ENCODE data around the gene ATXN7L2. TPM values are rescaled to one million over a fixed set of nuclear protein-coding genes. Genes with fewer than 3 reads are reported as not detected.

Gene ATXN7L2
- total and polyA plus RNA-seq, 10 of the 15 experiments (the other 5 are each of a cell fraction or from before 2014, with no cell fraction given) = 0.27 to 7.4 (median 4.9) TPM

- Histone ChIP-seq H3K36me3 (ENCODE audit: control insufficient read depth in 2 of 2, insufficient read depth in 2 of 2, low read length in 1 of 2) (peaks cover 0 to 2% of the 10 kb centered on the region in 2 experiments), H3K4me3 (peak overlapping the region; percentile 68), H3K9ac (ENCODE audit: control insufficient read depth, insufficient read depth, low read length) (peak overlapping the region; percentile 82; the same call in 1 of the 2 replicates), H3K27me3 (replicated peaks in 1 of 2; ENCODE audit: control insufficient read depth in 2 of 2, insufficient read depth in 2 of 2, low read length in 1 of 2) (peaks cover 0 to 3% of the 10 kb centered on the region in 2 experiments; a peak in 2 of 4 replicates), H3K79me2 (ENCODE audit: control insufficient read depth, insufficient read depth, low read length) (peaks cover 9% of the 10 kb centered on the region), H3K27ac (ENCODE audit: control insufficient read depth, insufficient read depth) (no peak overlapping the region), H3K9me3 (replicated peaks; ENCODE audit: control insufficient read depth, insufficient read depth, low read length) (no peaks in the 10 kb centered on the region), H3K4me2 (ENCODE audit: control insufficient read depth, insufficient read depth) (peak overlapping the region; percentile 98), H3K4me1 (ENCODE audit: control insufficient read depth, insufficient read depth, low read length) (peaks cover 10% of the 10 kb centered on the region), H2AFZ (ENCODE audit: control insufficient read depth, low read depth, low read length) (no peak overlapping the region; the same call in 1 of the 2 replicates), H4K20me1 (ENCODE audit: control insufficient read depth, insufficient read depth) (no peaks in the 10 kb centered on the region)
- ChIA-PET CTCF (interaction anchor here (1.0 to 5.7 kb wide), 7 partner anchors 9 to 202 kb away, joined by 3 to 91 read pairs (median 5); partner anchors contain the start of genes CYB561D1 and PSRC1), SMC1A (ENCODE audit: uncharacterized antibody, unreplicated experiment) (interaction anchor here (0.7 to 5.0 kb wide), 5 partner anchors 9 to 64 kb away, joined by 3 to 55 read pairs (median 3); partner anchors contain the start of genes CYB561D1 and GNAI3), POLR2A (interaction anchor here (1.2 to 4.8 kb wide), 4 partner anchors 9 to 59 kb away, joined by 3 to 26 read pairs (median 10); partner anchors contain the start of genes CYB561D1 and PSMA5), RAD21 (ENCODE audit: unreplicated experiment) (interaction anchor here (0.6 to 2.8 kb wide), 7 partner anchors 9 to 61 kb away, joined by 3 to 22 read pairs (median 4); no protein-coding TSS in a partner anchor)
- ATAC-seq (peak; percentile 9; the same call in 1 of the 3 replicates), DNase-seq (ENCODE audit: low read depth, low spot score) (no peak), FAIRE-seq (no peak)
- intact Hi-C loops (cut with micrococcal nuclease; ENCODE audit: unreplicated experiment) (no loop called here), in situ Hi-C loops (cut with MboI) (loop anchor here (5.0 kb wide), 1 partner anchor 137 kb away; no protein-coding TSS in a partner anchor)
- BruUV-seq (replicated peaks) = no TSS peak
- 0% methylated on average over 1 of the region's 3 CpGs for WGBS (ENCODE audit: insufficient coverage, insufficient replicate concordance, low lambda C conversion rate, missing lambda C conversion rate)
- TF ChIP-seq YY1 (IDR thresholded peaks at IDR 0.05; ENCODE audit: low read depth, low read length) (0 out of 2 replicates have a peak, but pooled peaks have one; percentile 27), MEF2B (IDR thresholded peaks at IDR 0.05; ENCODE audit: partially characterized antibody, poor library complexity, severe bottlenecking) (peak; percentile 79), JUNB (IDR thresholded peaks at IDR 0.05) (0 out of 2 replicates have a peak, but pooled peaks have one; percentile 17), NRF1 (conservative IDR thresholded peaks at IDR 0.05; ENCODE audit: low read depth, low read length) (no peak), EGR1 (IDR thresholded peaks at IDR 0.05; ENCODE audit: borderline replicate concordance in 1 of 2, low read depth in 2 of 2, low read length in 2 of 2) (0 out of 3 replicates have a peak, but pooled peaks of 1 of the 2 experiments have one; percentile 13)
These were observed 1.3 kb downstream of the ATXN7L2 start for GRCh38 chr1:109485001-109485400.

- POLR2A ChIA-PET = no interaction called here
- SMC1A ChIA-PET (ENCODE audit: uncharacterized antibody, unreplicated experiment) = interaction anchor here (14.4 kb wide), 1 partner anchor 44 kb away, joined by 431 read pairs; no protein-coding TSS in a partner anchor
- H3K4me2 ChIP-seq (ENCODE audit: control insufficient read depth, insufficient read depth) = no peak overlapping the region
- no TSS peak for BruUV-seq (replicated peaks)
- CTCF ChIA-PET = interaction anchor here (0.7 to 5.7 kb wide), 2 partner anchors 11 to 44 kb away, joined by 4 to 91 read pairs; no protein-coding TSS in a partner anchor
- H3K27ac ChIP-seq (ENCODE audit: control insufficient read depth, insufficient read depth) = no peak overlapping the region
- H3K27me3 ChIP-seq (replicated peaks in 1 of 2; ENCODE audit: control insufficient read depth in 2 of 2, insufficient read depth in 2 of 2, low read length in 1 of 2) = no peaks in the 10 kb centered on the region
- H3K36me3 ChIP-seq (ENCODE audit: control insufficient read depth in 2 of 2, insufficient read depth in 2 of 2, low read length in 1 of 2) = peaks cover 0 to 4% of the 10 kb centered on the region in 2 experiments
- H3K9me3 ChIP-seq (replicated peaks; ENCODE audit: control insufficient read depth, insufficient read depth, low read length) = no peaks in the 10 kb centered on the region
- peaks cover 9% of the 10 kb centered on the region for H3K79me2 ChIP-seq (ENCODE audit: control insufficient read depth, insufficient read depth, low read length)
- WGBS (ENCODE audit: insufficient coverage, insufficient replicate concordance, low lambda C conversion rate, missing lambda C conversion rate) = 41% methylated on average over 5 of the region's 5 CpGs
- H3K4me3 ChIP-seq = no peak overlapping the region
- H4K20me1 ChIP-seq (ENCODE audit: control insufficient read depth, insufficient read depth) = no peaks in the 10 kb centered on the region
- intact Hi-C loops (cut with micrococcal nuclease; ENCODE audit: unreplicated experiment) = no loop called here
- peaks cover 10% of the 10 kb centered on the region for H3K4me1 ChIP-seq (ENCODE audit: control insufficient read depth, insufficient read depth, low read length)
- H3K9ac ChIP-seq (ENCODE audit: control insufficient read depth, insufficient read depth, low read length) = no peak overlapping the region
- RAD21 ChIA-PET (ENCODE audit: unreplicated experiment) = interaction anchor here (0.6 kb wide), 1 partner anchor 852 kb away, joined by 3 read pairs; the partner anchor contains the start of gene RBM15
- in situ Hi-C loops (cut with MboI) = loop anchor here (5.0 kb wide), 1 partner anchor 135 kb away; no protein-coding TSS in a partner anchor
- no peak overlapping the region for H2AFZ ChIP-seq (ENCODE audit: control insufficient read depth, low read depth, low read length)
- no peak for ATAC-seq
- no peak for DNase-seq (ENCODE audit: low read depth, low spot score)
- no peak for FAIRE-seq
- TF ChIP-seq SUPT20H (IDR thresholded peaks at IDR 0.05; ENCODE audit: borderline replicate concordance, control insufficient read depth, low read depth, low read length) = no peak
- no peak for TF ChIP-seq CTCF (IDR thresholded peaks at IDR 0.05 in 2 of 3, conservative IDR thresholded peaks at IDR 0.05 in 1 of 3; ENCODE audit: control insufficient read depth in 2 of 3, extremely low read depth in 1 of 3, insufficient read depth in 1 of 3, low read depth in 3 of 3, low read length in 3 of 3)
- no peak for TF ChIP-seq NR2C1 (IDR thresholded peaks at IDR 0.05)
- TF ChIP-seq EED (IDR thresholded peaks at IDR 0.05; ENCODE audit: low read depth) = no peak
- no peak for TF ChIP-seq YY1 (IDR thresholded peaks at IDR 0.05; ENCODE audit: low read depth, low read length)
- TF ChIP-seq CHD1 (IDR thresholded peaks at IDR 0.05; ENCODE audit: low read depth, low read length) = no peak
- no peak for TF ChIP-seq ZNF384 (IDR thresholded peaks at IDR 0.05; ENCODE audit: borderline replicate concordance, low read depth, low read length)
These were observed 3.6 kb downstream of the ATXN7L2 start for GRCh38 chr1:109487261-109487660.

Measured in GM12878 (cell line).